HG02571 (cell line): ENCODE measurements around the gene EPSTI1.
A peak's percentile ranks its signal among the peaks of the same experiment; 100 is the strongest.

Source experiments
- ATAC-seq: cut with Tn5 transposase; IDR thresholded peaks from one replicate; pipeline ENCODE4 v1.9.1; 2021; ENCODE audit warnings: mild to moderate bottlenecking, moderate library complexity; ENCODE audit not compliant: unreplicated experiment

The EPSTI1 gene

DNA sequence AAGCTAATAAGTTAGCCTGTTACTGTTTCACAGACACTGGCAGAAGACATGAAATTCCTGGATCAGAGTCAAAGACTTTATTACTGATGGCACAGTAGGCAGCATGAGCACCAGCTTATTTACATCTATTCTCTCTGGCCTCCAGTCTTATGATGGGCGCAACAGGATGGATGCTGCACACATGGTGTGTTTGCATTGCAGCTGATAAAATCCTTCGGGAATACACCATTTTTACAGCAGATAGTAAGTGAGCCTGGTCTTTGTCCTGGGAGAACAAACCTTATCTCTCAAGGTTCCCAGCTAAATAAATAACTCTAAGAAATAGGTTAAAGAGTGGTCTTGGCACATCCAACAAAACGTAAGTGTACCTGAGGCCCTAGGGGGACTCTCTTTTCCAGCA, 16.0 kb downstream of the EPSTI1 start:
- no peak for ATAC-seq

DNA sequence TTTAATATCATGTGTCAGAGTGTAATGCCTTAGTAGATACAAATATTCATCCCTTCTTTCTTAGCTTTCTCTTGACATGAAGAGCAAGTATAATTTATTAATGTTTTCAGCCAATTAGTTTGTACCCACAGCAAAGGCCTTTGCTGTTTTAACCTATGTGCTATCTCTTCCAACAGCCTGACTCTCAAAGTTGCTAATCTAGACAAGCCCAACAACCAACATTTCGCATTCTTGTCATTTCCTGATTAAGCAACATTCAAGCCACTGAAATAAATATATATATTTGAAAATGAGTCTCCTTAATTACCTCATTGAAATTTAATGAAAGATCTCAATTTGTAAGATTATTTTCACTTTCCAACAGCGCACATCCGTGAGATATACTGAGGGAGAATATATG, 18.5 kb downstream of the EPSTI1 start:
- no peak for ATAC-seq

DNA sequence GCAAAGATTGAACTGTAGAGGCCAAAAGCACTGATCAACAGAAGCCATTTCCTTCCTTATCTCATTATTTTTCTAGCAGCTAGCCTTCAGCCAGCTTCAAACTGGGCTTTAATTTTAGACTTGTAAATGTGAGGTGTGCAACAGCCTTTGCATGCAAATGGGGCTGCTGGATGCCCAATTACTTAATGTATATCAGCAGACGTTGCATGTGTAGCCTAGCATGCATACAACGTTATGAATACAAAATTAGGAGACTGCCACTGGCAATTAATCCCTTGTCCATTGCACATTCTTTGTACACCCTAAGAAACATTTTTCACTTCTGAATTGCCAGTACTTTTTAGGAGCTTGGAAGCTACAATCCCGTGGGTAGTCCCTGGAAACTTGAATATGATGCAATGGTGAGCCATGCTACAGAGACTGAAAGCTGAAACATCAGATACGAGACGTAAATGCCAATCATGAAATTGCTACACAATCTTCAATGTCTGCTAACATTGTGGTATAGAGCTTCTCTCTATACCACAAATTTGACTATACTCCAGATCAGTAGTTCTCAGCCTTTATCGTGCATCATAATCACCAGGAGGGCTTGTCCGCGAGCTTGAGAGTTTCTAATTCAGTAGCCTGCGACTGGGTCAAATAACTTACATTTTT, 20.2 kb downstream of the EPSTI1 start:
- ATAC-seq = no peak

DNA sequence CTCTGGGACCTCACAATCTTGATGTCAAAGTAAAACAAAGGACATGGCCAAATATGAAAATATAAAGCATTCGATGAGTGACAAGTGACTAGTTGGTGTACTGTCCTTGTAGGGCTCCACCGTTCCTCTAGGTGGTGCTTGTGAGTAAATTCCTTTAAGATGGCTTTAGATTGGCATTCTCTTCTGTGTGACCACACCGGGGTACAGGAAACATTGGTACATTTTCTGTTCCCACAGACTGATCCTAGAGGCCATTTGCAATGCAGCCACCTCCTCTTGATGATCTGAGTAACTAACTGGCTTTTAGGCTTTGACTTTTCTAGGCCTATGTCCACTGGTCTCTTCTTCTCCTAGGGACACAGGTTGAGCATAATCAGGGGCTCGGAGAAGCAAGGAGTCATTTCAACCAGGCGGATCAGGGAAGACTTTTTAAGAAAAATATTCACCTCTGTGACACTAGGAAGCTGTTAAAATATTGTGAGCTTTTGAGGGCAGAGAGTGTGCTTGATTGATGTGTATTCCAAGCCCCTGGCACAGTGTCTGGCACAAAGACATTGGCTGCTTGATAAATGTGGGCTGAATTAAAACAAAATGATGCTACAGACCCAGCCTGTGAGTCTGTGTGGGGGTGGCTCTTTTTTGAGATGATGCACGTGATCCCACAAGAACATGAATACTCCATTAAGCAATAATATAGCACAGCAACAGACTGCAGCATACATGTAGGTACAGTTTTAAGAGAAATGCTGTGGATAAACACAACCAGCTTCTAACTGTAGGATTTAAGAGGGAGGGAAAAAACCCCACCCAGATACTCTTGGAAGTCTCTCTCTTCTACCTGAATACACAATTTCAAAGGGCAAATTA, 21.0 kb downstream of the EPSTI1 start:
- ATAC-seq = peak; percentile 79

DNA sequence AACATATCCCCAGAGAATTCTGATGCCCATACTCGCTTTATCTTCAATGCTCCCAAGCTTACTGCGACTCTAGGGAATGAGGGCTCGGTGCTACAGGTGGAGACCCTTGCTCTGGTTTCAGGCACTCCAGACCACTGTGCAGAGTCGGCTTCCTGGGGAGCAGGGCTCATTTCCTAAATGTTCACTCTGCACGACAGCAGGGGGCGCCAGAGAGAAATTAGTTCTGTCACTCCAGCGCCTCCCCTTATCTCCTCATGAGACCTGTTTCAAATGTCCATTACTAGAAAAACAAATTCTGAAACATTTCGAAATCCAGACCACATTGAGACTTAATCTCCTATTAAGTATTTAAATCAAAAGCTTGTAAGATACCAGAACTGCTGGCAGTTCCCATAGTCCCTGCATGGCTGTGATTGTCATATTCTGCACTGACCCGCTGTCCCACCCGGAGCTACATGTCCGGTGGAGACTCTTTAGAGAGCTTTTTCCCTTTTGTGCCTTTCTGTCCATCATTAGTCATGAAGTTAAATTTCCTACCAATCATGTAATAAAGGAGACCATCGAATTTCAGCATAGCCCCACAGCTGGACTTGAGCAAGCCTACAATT, 22.4 kb downstream of the EPSTI1 start:
- no peak for ATAC-seq

DNA sequence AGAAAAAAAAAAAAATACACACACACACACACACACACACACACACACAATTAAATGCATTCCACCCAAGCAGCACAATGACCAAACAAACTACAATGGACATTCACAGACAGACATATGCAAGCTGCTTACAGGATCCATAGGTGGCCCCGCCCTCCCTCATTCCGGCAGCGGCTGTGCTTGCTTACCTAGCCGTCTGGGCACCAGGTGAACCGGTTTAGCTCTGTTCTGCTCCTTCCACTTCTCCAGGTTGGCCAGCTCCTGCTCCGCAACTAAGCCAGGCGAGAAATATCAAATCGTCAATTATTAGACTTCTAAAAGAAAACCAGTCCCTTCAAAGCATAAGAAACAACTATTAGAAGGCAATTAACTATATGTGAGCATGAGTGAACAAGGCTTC, 23.1 kb downstream of the EPSTI1 start:
- no peak for ATAC-seq

DNA sequence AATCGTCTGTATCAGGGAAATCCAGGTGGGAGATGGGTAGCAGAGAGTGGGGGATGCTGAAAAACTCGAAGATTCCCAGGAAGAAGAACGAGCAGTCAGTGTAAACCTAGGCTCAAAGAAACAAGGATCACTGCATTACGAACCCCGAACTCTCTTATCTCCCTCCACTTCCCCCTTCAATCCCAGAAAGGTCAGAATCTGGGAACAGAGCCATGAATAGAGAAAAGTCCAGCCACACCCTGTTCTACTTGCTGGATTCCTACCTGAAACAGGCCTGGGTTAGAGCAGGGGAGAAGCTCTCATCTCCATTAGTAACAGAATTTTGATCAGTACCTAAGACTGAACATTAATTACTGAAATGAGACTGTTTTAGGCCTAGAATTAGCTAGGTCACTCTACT, 24.4 kb downstream of the EPSTI1 start:
- ATAC-seq = no peak

DNA sequence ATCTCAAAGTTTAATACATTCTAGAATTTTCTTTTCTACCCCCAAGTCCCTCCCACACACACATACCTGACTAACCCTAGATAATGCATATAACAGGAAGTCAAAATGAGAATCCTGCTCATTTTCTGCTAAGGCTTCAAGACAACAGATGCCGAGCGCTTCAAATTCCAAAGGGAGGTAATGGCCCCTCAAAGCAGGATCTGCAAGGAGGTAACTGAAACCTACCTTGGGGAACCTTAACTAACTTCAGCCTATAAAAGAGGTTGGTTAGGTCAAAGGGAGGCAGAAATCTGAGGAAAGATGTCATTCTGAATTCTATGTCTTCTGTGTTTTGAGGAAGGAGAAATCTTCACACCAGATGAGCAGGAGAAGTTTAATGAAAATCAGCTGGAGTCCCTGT, 26.8 kb downstream of the EPSTI1 start:
- ATAC-seq = no peak

DNA sequence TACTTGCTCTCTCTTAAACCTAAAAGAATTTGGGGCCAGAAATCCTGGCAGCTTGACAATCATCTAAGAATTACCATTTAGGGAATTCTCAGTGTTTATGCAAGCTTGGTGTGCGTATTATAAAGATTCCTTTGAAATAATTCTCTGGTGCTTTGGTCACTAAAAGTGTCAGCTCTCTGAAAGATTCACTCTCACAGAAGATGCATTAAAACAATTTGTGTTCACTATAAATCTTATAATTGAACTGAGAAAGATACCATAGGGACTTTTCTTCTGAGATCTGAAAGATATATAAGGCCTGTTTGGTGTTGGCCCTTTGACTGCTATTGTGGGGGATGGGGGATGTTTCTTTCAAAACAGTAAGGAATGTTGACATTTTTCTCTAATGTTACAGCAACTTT, 27.3 kb downstream of the EPSTI1 start:
- no peak for ATAC-seq

DNA sequence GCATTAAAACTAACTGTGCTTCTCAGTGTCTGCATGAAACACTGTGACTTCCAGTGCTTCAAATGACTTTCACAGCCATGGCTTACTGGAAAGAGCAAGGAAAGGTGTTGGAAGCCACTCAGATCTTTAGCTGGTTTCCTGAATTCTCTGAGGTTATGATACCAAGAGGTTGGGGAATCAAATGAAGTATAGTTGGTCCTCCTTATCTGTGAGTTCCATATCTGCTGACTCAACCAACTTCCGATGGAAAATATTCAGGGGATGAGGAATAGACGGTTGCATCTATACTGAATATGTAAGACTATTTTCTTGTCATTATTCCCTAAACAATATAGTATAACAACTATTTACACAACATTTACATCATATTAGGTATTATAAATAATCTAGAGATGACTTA, 32.4 kb downstream of the EPSTI1 start:
- ATAC-seq = no peak

DNA sequence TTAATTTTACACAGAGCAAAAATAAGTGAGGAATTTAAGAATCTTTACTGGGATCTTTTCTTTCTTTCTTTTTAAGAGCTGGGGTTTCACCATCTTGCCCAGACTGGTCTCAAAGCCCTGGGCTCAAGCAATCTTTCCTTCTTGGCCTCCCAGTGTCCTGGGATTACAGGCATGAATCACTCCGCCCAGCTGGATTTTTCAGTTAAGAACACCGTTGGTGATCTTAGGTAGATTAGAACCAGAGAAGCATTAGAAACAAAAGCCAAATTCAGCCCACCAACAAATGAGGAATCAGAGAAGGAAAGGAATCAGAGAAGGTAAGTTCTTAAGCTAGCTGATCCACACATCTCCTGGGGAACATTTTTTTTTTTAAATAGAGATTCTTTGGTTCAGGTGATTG, 34.2 kb downstream of the EPSTI1 start:
- ATAC-seq = no peak

DNA sequence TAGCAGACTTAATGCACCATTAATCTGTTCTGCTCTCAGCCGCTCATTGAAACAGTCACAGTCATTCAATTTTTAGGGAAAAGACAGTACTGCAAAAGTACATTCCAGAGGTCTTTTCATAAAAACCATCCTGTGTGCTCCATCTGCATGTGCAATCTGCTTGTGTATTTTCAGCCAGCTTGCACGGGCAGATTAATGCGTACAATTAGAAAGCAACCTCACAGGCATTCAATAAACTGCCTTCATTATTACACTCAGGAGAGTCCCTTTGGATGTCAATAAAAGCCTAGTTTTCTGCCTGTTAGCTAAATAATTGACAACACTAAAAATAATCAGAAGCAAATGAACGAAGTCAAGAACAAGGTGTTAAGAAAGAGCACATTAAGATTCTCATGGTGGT, 41.9 kb downstream of the EPSTI1 start:
- ATAC-seq = no peak

DNA sequence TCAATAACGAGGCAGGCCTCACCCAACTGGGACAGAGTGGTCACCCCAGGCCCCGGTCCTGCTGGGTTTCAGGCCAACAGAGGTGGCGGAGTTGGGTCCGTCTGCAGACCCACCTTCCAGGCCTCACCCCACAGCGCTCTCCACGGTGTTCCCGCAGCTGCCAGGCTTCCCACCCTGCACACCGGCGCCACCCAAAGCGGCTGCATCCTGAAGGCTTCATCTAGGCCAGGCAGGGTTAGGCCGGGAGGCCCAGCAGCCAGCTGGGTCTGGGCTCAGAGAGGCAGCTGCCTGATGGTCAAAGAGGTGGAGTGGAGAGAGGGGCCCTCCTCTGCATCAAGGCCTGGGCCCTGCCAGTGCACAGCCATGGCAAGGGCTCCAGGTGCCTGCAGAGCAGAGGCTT, 44.1 kb downstream of the EPSTI1 start:
- no peak for ATAC-seq

DNA sequence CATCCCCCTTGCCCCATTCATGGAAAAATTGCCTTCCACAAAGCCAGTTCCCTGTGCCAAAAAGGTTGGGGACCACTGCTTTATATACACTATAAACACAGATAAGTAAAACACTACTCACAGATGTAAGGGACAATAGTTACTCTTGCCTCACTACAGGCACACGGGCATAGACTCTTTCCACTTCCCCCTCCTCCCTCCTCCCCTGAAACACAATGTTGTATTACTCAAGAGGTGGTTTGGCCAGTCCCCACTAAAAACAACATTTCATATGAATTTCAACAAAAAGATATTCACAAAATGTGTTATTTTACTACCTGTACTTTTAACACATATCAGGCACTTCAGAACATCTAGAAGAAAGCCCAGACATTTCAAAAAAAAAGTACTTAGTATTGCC, 45.1 kb downstream of the EPSTI1 start:
- no peak for ATAC-seq

DNA sequence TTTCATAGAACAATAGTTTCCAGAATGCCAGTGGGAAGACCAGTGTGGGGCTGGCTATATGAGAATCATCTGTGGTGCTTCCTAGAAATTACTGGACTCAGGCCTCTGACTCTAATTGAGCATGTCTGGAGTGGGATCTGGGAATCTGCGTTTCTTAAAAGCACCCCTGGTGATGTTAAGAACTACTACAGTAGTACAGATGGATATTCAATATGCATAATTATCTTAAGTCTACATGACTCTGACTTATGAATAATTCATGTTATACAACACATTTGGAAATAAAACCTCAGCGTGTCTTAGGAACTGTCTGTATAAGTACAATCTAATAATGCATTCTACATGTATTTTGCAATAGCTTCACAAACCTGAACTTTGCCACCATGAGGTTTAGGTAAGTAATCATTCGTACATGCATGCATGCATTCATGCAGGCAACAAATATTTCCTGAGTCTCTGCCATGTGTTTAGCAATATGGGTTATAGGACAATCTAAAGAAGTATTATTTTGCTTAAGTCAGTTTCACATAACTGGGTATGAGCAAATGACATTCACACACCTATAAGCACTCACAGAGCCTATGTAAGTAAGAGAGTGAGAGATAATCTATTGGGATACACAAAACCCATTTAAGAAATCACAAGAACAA, 62.0 kb downstream of the EPSTI1 start:
- ATAC-seq = no peak

DNA sequence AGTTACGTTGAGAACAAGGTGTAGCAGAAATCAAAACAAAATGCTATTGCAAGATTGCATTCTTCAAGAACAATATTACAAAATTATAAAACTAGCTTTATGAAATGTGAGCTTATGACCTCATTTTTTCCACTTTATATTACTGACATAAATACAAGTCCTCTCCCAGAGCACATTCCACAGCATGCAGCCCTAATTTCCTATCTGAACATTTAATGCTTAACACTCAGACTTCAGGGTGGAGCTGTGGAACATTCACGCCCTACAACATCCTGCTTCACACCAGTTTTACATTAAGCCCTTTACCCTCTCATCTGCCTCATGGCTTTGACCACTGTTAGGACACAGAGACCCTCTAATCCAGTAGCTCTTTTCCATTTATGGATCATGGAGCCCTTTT, 65.5 kb downstream of the EPSTI1 start:
- no peak for ATAC-seq

DNA sequence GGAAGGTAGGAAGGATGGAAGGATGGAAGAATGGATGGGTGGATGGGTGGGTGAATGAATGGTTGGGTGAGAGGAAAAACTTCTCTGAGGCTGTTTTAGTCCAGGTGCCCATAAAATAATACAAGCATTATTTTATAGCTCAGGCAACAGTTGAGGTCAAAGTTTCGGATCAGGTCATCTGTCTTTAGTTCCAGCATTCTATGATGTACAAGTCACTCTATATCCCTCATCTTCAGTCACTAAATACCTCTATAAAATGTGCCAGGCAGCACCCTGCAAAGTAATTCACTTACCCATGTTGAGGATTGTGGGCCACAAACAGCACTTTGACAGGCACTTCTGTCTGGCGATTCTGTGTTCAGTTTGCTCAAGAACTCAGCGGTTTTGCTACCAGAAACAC, 66.0 kb downstream of the EPSTI1 start:
- no peak for ATAC-seq

DNA sequence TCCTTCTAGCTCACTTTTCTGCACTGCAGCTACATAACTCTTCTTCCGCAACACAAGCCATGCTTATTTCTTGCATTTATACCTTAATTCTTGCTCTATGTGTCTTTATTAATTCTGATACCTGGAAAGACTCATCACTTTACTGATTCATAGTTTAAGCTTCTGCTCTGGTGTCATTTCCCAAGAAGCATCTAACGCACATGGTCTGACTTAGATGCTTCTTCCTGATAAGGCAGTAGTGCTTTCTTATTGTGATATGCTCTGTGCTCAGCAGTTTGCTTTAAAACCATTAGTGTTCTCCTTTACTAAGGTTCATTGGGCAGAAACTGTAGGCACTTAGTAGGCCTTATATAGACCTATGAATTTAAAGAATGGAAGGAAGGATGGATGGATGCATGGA, 66.4 kb downstream of the EPSTI1 start:
- no peak for ATAC-seq

DNA sequence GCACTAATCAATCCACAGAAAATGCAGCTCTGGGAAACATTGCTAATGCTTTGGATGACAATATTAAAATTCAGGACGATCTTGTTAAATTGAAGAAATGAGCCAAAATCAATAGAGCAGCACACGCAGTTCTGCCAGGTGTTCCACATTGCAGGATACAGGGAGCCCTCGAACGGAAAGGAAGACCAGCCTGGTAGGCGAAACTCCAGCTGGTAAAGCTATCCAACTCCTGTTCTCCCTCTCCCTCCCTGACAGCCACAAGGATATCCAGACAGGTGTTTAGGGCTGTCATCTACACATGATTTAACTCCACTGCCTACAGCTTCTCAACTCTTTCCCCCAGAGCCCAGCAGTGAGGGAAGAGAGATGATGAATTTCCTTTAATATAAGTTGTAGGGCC, 67.7 kb downstream of the EPSTI1 start:
- ATAC-seq = no peak

DNA sequence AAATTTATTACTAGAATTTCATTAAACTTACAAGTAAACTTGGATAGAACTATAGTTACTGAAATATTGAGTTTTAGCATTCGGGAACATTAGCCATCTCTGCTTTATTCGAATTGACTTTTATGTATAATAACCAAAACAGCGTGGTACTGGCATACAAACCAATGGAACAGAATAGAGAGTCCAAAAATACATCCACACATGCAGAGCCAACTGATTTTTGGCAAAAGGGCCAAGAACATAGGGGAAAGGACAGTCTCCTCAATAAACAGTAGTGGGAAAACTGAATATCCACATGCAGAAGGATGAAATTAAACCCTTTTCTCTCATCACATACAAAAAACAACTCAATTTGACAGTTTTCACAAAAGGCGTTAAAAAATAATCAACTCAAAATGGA, 84.3 kb downstream of the EPSTI1 start:
- ATAC-seq = no peak

DNA sequence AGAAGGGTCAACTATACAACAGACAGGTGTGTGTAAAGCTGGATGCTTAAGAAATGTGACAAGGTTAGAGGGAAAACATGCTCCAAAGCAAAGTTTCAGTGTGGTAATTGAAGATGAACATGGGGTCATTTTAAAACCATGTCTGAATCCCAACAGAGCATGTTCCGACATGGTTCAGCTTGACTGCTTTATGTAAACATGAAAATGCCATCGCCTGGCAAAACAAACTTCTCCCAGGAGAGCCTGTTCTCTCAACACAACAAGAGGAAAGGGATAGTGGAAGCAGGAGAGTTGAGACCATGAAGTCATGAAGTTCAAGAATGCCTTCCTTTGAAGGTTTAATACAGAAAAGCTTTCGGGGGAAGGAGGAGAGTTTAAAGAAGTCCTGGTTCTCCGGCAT, 85.8 kb downstream of the EPSTI1 start:
- ATAC-seq = no peak

DNA sequence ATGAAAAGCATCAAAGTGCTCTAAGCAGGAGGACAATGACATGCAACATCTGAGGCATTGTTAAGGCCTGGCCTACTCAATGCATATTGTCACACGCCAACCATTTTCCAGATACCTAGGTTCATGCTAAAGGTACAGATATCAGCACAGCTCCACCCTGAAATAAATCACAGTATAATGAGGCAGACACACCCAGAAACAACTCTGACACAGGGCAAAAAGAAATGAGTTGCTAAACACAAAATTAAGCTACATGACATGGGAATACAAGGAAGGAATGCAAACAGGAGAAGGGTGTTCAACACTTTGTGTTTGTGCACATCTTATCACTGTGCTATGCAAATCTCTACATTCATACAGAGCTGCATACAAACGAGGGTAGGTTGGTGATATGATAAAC, 86.5 kb downstream of the EPSTI1 start:
- no peak for ATAC-seq
